ENCODE data around the gene ADAMTS2.

Gene ADAMTS2

DNA sequence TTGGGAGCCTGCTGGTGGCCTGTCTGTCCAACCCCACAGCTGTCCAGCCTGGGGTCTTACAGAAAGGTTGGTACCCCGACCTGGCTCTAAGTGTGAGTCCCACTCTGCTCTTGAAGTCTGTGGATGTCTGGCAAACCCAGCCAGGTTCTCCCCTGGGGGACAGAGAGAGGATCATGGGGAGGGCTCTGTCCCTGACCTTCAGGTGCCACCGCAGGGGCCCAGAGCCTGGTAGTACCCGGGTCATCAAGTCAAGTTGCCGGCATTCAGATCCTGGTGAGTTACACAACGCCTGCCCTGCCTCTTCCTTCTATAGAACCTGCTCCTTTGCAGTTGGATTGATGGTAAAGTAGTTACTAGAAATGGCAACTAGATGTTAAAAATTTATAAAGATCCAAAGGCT, 66.7 kb downstream of the ADAMTS2 start:
- DNase-seq (ENCODE audit: low read depth in 2 of 2): no peak

DNA sequence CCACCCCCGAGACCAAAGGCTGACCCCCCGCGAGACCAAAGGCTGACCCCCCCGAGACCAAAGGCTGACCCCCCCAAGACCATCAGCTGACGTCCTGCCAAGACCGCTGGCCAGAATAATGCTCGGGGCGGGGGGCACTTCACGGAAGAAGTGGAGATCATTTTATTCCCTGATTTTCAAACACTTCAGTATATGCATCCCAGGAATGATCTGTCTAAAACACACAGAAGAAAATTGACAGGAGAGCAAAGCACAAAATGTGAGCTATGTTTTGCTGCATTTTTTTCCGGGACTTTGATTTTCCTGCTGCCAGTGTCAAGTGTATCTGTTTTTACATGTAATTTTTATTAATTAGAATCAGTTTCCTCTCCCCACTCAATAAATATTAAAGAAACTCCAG, 67.1 kb downstream of the ADAMTS2 start:
- no peak for DNase-seq (ENCODE audit: low read depth in 2 of 2)

GRCh38 chr5:179276838-179277395, 68.3 kb downstream of the ADAMTS2 start:
- DNase-seq (ENCODE audit: low read depth in 2 of 2): no peak

- no peak for DNase-seq (ENCODE audit: low read depth in 2 of 2)
Observed at GRCh38 chr5:179275941-179276837, 69.1 kb downstream of the ADAMTS2 start.

- no peak for DNase-seq (ENCODE audit: low read depth in 2 of 2)
Observed at GRCh38 chr5:179275381-179275878, 69.8 kb downstream of the ADAMTS2 start.

DNA sequence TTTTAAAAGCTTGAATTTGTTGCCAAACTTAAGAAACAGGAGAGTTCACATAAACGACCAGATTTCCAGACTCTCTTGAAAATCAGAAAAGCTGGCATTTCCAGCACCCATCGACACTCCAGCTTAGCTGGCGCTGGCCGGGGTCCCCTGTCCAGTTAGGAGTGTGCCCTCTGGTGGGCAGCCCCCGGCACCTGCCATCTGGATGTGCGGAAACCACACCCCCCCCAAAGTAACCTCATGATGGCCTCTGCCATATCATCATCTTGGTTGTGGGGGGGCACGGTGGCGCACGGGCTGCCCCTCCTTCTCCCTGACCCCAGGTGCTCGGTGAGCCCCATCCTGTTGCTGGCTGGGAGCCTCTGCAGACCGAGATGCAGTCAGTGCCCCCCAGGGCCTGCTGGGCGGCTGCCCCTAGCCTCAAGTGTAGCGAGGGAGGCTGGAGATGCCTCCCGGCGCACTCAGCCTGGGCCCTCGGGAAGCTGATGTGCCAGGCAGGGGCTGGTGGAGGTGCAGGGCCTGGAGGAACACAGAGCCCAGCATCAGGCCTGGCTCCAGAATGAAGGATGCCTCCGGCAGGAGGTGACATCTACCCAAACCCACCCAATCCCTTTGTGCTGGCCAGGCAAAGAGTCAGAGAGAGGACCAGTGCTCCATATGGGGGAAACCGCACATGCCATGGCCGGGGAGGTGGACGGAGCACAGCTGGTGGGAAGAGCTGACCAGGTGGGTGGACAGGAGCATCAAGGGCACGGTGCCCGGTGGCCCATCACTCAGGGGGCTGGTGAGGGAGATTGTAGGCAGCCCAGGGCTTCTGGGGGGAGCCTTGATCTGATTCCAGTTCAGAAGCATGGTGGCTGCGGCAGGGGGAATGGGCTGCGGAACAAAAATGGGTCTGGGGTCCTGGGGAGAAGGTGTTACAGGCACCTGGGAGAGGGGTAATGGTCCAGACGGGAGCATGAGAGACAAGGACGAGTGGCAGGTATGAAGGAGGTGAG, 70.6 kb downstream of the ADAMTS2 start:
- no peak for DNase-seq (ENCODE audit: low read depth in 2 of 2)

GRCh38 chr5:179273441-179274145, 71.7 kb downstream of the ADAMTS2 start:
- DNase-seq (ENCODE audit: low read depth in 2 of 2): no peak

DNA sequence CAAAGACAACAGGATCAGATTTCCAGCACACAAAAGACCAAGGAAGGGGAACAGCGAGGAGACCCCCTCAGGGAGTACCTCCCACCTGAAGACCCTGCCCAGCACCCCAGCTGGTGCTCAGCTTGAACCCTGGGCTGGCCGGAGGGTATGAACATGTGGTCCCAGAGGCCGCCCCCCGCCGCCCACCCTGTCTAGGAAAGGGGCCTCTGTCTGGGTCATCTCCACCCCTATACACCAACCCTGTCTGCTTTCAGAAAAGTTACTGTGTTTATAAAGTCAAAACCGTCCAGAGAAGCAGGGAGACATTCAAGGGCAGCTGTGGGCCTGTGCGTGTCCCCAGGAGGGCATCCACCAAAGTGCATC, 72.2 kb downstream of the ADAMTS2 start:
- DNase-seq (ENCODE audit: low read depth in 2 of 2): no peak

- DNase-seq (ENCODE audit: low read depth in 2 of 2): no peak
Observed at GRCh38 chr5:179272326-179273072, 72.8 kb downstream of the ADAMTS2 start.

- DNase-seq (ENCODE audit: low read depth in 2 of 2): no peak
Observed at GRCh38 chr5:179271821-179272325, 73.4 kb downstream of the ADAMTS2 start.

GRCh38 chr5:179271428-179271734, 73.9 kb downstream of the ADAMTS2 start:
- DNase-seq (ENCODE audit: low read depth in 2 of 2): no peak

GRCh38 chr5:179270581-179271427, 74.5 kb downstream of the ADAMTS2 start:
- no peak for DNase-seq (ENCODE audit: low read depth in 2 of 2)

GRCh38 chr5:179269781-179270543, 75.3 kb downstream of the ADAMTS2 start:
- DNase-seq (ENCODE audit: low read depth in 2 of 2): no peak

- DNase-seq (ENCODE audit: low read depth in 2 of 2): no peak
Observed at GRCh38 chr5:179268966-179269693, 76.1 kb downstream of the ADAMTS2 start.

DNA sequence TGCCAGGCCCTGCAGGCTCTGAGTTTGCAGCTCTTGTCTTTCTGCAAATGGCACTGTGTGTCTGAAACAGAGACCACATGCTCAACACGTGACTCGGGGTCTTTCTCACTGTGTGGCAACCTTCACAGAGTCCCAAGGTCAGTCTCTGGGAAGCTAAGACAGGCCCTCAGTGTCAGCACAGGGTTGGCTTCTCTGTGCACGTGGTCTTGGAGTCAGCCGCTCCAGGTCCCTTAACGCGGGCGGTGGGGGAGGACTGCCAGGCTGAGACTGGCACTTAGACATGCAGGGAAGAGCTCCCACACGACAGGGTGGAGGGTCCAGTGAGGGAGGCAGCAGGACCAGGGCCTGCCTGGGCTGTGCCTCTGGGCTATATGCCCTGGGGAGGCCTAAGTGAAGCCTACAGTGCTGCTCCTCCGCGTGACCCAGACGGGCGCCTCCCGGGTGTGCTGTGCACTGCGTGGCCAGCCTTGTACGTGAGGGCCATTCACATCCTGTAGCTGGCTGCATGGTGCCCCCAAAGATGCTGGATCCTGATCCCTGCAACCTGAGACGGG, 76.8 kb downstream of the ADAMTS2 start:
- no peak for DNase-seq (ENCODE audit: low read depth in 2 of 2)

DNA sequence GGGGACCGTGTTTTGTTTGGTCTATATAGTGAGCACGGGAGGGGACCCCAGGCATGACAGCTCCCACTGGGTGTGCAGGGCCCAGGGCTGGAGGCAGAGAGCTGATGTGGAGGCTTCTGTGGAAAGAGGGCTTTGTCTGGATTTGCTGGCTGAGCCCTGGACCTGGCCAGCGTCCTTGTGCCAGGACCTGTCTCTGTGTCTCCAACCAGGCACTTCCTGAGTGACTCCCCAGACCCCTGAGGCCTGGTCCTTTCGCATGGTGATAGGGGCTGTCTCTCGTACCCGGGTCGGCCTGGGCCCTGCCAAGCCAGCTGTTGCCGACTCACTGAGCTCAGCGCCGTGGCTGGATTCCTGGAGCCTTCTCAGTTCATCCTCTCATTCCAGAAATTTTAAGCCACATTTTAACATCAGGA, 77.6 kb downstream of the ADAMTS2 start:
- no peak for DNase-seq (ENCODE audit: low read depth in 2 of 2)

GRCh38 chr5:179267071-179267670, 78.1 kb downstream of the ADAMTS2 start:
- no peak for DNase-seq (ENCODE audit: low read depth in 2 of 2)
